Measurements from ENCODE around the gene CARMIL3.
"Not testable (repeated sequence)": the region's sequence is repeated elsewhere in the genome, so short reads cannot be mapped to it uniquely, and the experiment has no call there.

Gene CARMIL3

GRCh38 chr14:24029687-24030086, 22.1 kb upstream of the CARMIL3 start:
- H3K4me1 ChIP-seq (ENCODE audit: control insufficient read depth in 1 of 2, insufficient read depth in 2 of 2, low read length in 2 of 2); H3K36me3 ChIP-seq (ENCODE audit: control insufficient read depth in 1 of 2, insufficient read depth in 2 of 2, low read length in 2 of 2); H3K4me3 ChIP-seq (ENCODE audit: low read depth in 1 of 2, low read length in 2 of 2); H3K9me3 ChIP-seq (ENCODE audit: control insufficient read depth in 1 of 2, low read length in 2 of 2); H3K27me3 ChIP-seq (ENCODE audit: low read depth, low read length); H3K27ac ChIP-seq (ENCODE audit: low read length): not testable (repeated sequence)

GRCh38 chr14:24031331-24031730, 20.5 kb upstream of the CARMIL3 start:
- H3K4me3 ChIP-seq (ENCODE audit: low read depth in 1 of 2, low read length in 2 of 2); H3K36me3 ChIP-seq (ENCODE audit: control insufficient read depth in 1 of 2, insufficient read depth in 2 of 2, low read length in 2 of 2); H3K4me1 ChIP-seq (ENCODE audit: control insufficient read depth in 1 of 2, insufficient read depth in 2 of 2, low read length in 2 of 2); H3K9me3 ChIP-seq (ENCODE audit: control insufficient read depth in 1 of 2, low read length in 2 of 2); H3K27me3 ChIP-seq (ENCODE audit: low read depth, low read length); H3K27ac ChIP-seq (ENCODE audit: low read length): not testable (repeated sequence)

GRCh38 chr14:24032727-24033418, 18.9 kb upstream of the CARMIL3 start:
- no peak overlapping the region for H3K4me3 ChIP-seq (ENCODE audit: low read depth in 1 of 2, low read length in 2 of 2)
- peaks cover 0 to 8% of the 10 kb centered on the region in 2 donors for H3K9me3 ChIP-seq (ENCODE audit: control insufficient read depth in 1 of 2, low read length in 2 of 2)
- H3K27ac ChIP-seq (ENCODE audit: low read length): no peak overlapping the region
- no peaks in the 10 kb centered on the region for H3K27me3 ChIP-seq (ENCODE audit: low read depth, low read length)
- H3K36me3 ChIP-seq (ENCODE audit: control insufficient read depth in 1 of 2, insufficient read depth in 2 of 2, low read length in 2 of 2): no peaks in the 10 kb centered on the region
- H3K4me1 ChIP-seq (ENCODE audit: control insufficient read depth in 1 of 2, insufficient read depth in 2 of 2, low read length in 2 of 2): no peaks in the 10 kb centered on the region

DNA sequence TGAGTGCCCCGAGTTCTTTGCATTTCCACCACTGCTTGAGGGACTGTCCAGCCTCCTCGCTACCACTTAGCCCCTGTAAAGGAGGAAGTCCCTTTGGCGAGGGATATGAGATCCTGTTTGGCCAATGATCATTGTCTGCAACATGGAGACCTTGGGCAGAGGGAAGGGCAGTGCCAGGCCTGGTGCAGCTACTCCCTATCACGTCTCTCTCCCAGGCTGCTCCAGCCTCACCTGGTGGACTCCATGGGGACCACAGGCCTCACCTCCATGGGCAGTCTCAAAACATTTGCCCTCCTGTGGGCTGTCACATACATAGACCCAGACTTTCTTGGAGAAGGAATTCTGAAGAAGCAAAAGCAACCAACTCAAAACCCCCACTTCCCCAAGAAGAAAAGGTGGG, 16.0 kb upstream of the CARMIL3 start:
- not testable (repeated sequence) for H3K36me3 ChIP-seq (ENCODE audit: control insufficient read depth in 1 of 2, insufficient read depth in 2 of 2, low read length in 2 of 2); H3K9me3 ChIP-seq (ENCODE audit: control insufficient read depth in 1 of 2, low read length in 2 of 2); H3K27ac ChIP-seq (ENCODE audit: low read length); H3K27me3 ChIP-seq (ENCODE audit: low read depth, low read length); H3K4me1 ChIP-seq (ENCODE audit: control insufficient read depth in 1 of 2, insufficient read depth in 2 of 2, low read length in 2 of 2)
- H3K4me3 ChIP-seq (ENCODE audit: low read depth in 1 of 2, low read length in 2 of 2): peak overlapping the region in 1 of 2 donors; percentile 63

DNA sequence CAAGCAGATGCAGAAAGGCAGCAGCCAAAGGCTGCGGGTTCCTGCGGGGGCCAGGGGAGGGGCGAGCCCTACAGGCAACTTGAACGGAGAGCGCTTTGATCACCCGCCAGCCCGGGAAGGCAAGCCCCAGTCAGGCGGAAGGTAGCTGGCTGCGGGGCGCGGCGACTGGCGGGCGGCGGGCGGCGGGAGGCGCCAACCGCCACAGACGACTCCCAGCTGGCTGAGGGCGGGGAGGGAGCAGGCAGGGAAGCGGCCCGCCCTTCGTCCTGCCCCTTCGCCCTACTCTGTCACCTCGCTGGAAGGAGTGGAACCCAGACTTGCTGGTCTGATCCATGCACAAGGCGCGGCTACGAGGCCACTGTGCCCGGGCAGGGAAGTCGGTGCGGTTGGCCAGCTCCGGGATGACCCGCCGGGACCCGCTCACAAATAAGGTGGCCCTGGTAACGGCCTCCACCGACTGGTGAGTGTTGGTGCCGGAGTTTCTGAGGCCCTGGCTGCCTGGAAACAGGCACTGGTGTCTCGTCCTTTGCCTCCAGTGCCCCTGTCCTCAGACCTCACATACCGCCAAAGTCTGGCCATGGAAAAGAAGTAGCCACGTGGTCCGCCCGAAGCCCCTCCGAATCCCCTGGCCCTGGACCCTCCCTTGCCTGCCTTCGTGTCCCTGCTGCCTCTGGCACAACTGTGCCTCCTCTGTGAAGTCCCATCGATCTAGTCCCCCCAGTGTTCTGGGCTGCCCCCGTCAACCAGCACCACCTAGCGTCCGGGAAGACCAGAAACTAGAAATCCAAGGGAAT, 15.4 kb upstream of the CARMIL3 start:
- no peaks in the 10 kb centered on the region for H3K27me3 ChIP-seq (ENCODE audit: low read depth, low read length)

GRCh38 chr14:24036963-24037657, 14.7 kb upstream of the CARMIL3 start:
- not testable (repeated sequence) for H3K4me1 ChIP-seq (ENCODE audit: control insufficient read depth in 1 of 2, insufficient read depth in 2 of 2, low read length in 2 of 2); H3K27me3 ChIP-seq (ENCODE audit: low read depth, low read length); H3K36me3 ChIP-seq (ENCODE audit: control insufficient read depth in 1 of 2, insufficient read depth in 2 of 2, low read length in 2 of 2); H3K9me3 ChIP-seq (ENCODE audit: control insufficient read depth in 1 of 2, low read length in 2 of 2)
- Histone ChIP-seq H3K27ac (ENCODE audit: low read length) (peak overlapping the region; percentile 87), H3K4me3 (ENCODE audit: low read depth in 1 of 2, low read length in 2 of 2) (peak overlapping the region; percentile 63 to 65)

More for the DNA sequence above, 15.4 kb upstream of the CARMIL3 start:
- Histone ChIP-seq H3K36me3 (ENCODE audit: control insufficient read depth in 1 of 2, insufficient read depth in 2 of 2, low read length in 2 of 2) (no peaks in the 10 kb centered on the region), H3K9me3 (ENCODE audit: control insufficient read depth in 1 of 2, low read length in 2 of 2) (peaks cover 0 to 6% of the 10 kb centered on the region in 2 donors), H3K27ac (ENCODE audit: low read length) (peak overlapping the region; percentile 87), H3K4me1 (ENCODE audit: control insufficient read depth in 1 of 2, insufficient read depth in 2 of 2, low read length in 2 of 2) (no peaks in the 10 kb centered on the region), H3K4me3 (ENCODE audit: low read depth in 1 of 2, low read length in 2 of 2) (peak overlapping the region; percentile 63 to 65)

- Histone ChIP-seq H3K27me3 (ENCODE audit: low read depth, low read length) (no peaks in the 10 kb centered on the region), H3K36me3 (ENCODE audit: control insufficient read depth in 1 of 2, insufficient read depth in 2 of 2, low read length in 2 of 2) (no peaks in the 10 kb centered on the region), H3K4me3 (ENCODE audit: low read depth in 1 of 2, low read length in 2 of 2) (no peak overlapping the region), H3K4me1 (ENCODE audit: control insufficient read depth in 1 of 2, insufficient read depth in 2 of 2, low read length in 2 of 2) (no peaks in the 10 kb centered on the region), H3K9me3 (ENCODE audit: control insufficient read depth in 1 of 2, low read length in 2 of 2) (peaks cover 0 to 1% of the 10 kb centered on the region in 2 donors), H3K27ac (ENCODE audit: low read length) (no peak overlapping the region)
Measured at GRCh38 chr14:24037658-24038037, 14.2 kb upstream of the CARMIL3 start.

DNA sequence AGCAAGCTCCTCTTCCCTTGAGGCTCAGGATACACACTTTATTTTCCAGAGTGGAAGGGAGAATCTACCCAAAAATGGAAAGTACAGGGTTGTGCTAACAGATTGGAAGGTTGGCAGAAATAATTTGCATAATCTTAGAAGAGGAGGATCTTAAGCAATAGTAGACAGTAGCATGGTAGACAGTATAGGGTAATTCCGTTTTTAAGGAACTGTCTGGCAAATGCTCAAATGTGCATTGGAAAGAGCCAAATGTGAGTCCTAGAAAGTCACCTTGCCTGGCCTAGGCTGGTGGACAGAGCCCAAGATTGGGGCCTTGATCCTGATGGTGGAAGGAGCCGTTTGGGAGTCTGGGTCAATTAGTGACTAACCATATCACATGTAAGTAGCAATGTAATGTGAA, 13.1 kb upstream of the CARMIL3 start:
- Histone ChIP-seq H3K9me3 (ENCODE audit: control insufficient read depth in 1 of 2, low read length in 2 of 2) (no peaks in the 10 kb centered on the region), H3K36me3 (ENCODE audit: control insufficient read depth in 1 of 2, insufficient read depth in 2 of 2, low read length in 2 of 2) (no peaks in the 10 kb centered on the region), H3K27ac (ENCODE audit: low read length) (no peak overlapping the region), H3K27me3 (ENCODE audit: low read depth, low read length) (no peaks in the 10 kb centered on the region), H3K4me1 (ENCODE audit: control insufficient read depth in 1 of 2, insufficient read depth in 2 of 2, low read length in 2 of 2) (no peaks in the 10 kb centered on the region), H3K4me3 (ENCODE audit: low read depth in 1 of 2, low read length in 2 of 2) (no peak overlapping the region)

DNA sequence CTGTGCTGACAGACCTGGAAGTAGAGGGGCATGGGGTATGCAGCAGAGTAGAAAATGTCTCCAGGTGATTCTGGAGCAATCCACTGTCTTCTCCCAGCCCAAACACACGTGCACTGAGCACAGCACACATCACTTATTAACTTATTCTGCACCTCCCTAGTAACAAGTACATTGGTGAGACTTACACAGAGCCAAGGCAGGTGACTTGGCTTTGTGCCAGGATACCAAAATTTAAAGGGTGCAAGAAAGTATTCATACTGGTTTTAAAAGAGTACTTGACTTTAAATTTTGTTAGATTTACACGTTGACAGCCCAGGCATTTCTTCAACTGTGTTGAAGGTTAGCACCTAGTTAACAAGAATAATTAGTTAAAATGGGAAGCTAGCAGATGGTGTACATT, 11.1 kb upstream of the CARMIL3 start:
- no peaks in the 10 kb centered on the region for H3K9me3 ChIP-seq (ENCODE audit: control insufficient read depth in 1 of 2, low read length in 2 of 2)
- no peaks in the 10 kb centered on the region for H3K4me1 ChIP-seq (ENCODE audit: control insufficient read depth in 1 of 2, insufficient read depth in 2 of 2, low read length in 2 of 2)
- H3K4me3 ChIP-seq (ENCODE audit: low read depth in 1 of 2, low read length in 2 of 2): no peak overlapping the region
- H3K27ac ChIP-seq (ENCODE audit: low read length): no peak overlapping the region
- no peaks in the 10 kb centered on the region for H3K27me3 ChIP-seq (ENCODE audit: low read depth, low read length)
- no peaks in the 10 kb centered on the region for H3K36me3 ChIP-seq (ENCODE audit: control insufficient read depth in 1 of 2, insufficient read depth in 2 of 2, low read length in 2 of 2)

DNA sequence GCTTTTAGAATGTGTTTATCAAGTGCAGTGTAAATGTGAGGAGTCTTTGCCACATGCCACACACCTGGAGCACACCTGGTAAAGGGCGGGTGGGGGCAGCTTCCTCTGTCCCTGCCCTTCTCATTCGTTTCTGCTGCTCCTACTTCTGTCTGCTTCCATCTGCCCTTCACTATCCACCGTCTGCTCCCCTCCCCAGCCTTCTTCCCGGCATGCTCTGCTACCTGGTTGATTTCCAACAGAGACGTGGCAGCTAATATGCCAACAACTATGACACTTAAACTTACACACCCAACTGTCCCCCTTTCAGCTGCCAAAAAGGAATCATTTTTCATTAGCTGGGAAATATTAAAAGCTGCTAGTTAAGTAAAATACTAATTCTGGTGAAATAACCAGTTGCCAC, 9.1 kb upstream of the CARMIL3 start:
- Histone ChIP-seq H3K4me3 (ENCODE audit: low read depth in 1 of 2, low read length in 2 of 2) (no peak overlapping the region), H3K4me1 (ENCODE audit: control insufficient read depth in 1 of 2, insufficient read depth in 2 of 2, low read length in 2 of 2) (no peaks in the 10 kb centered on the region), H3K27ac (ENCODE audit: low read length) (no peak overlapping the region), H3K9me3 (ENCODE audit: control insufficient read depth in 1 of 2, low read length in 2 of 2) (no peaks in the 10 kb centered on the region), H3K27me3 (ENCODE audit: low read depth, low read length) (no peaks in the 10 kb centered on the region), H3K36me3 (ENCODE audit: control insufficient read depth in 1 of 2, insufficient read depth in 2 of 2, low read length in 2 of 2) (no peaks in the 10 kb centered on the region)

DNA sequence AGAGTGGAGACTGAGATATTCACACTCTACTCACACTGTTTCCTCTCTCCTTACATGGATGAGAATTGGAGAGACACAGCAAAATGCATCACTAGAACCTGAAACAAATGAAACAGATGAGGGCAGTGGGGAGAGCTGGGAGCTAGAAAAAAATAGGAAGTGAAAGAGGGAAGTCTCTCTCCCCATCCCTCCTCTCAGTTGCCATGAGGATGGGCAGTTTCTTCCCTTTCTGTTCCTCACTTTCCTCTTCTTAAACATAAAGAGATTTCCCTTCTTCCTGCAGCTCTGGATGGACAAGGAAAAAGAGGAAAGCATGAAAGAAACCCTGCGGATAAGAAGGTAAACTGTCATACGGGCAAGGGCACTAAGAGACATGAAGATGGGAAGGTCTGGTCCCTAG, 2.8 kb upstream of the CARMIL3 start:
- not testable (repeated sequence) for H3K36me3 ChIP-seq (ENCODE audit: control insufficient read depth in 1 of 2, insufficient read depth in 2 of 2, low read length in 2 of 2); H3K27me3 ChIP-seq (ENCODE audit: low read depth, low read length); H3K4me3 ChIP-seq (ENCODE audit: low read depth in 1 of 2, low read length in 2 of 2); H3K27ac ChIP-seq (ENCODE audit: low read length); H3K9me3 ChIP-seq (ENCODE audit: control insufficient read depth in 1 of 2, low read length in 2 of 2)
- H3K4me1 ChIP-seq (ENCODE audit: control insufficient read depth in 1 of 2, insufficient read depth in 2 of 2, low read length in 2 of 2): peaks cover 0 to 12% of the 10 kb centered on the region in 2 donors
